ENCODE measurements around the gene TNFRSF6B. TPM values are rescaled to one million over a fixed set of nuclear protein-coding genes. Genes with fewer than 3 reads are reported as not detected.

TNFRSF6B gene
- total RNA-seq, 1 donor from 2014 or later, result 2.8 TPM

GRCh38 chr20:63731410-63731809, 35.0 kb downstream of the TNFRSF6B start:
- peaks cover 19% of the 10 kb centered on the region for H3K36me3 Mint-ChIP-seq (ENCODE audit: low read depth, unreplicated experiment)
- no peak for TF ChIP-seq CTCF (IDR thresholded peaks at IDR 0.05; ENCODE audit: insufficient read depth, low read depth, low read length)
- no peak for TF ChIP-seq EZH2 (IDR thresholded peaks at IDR 0.05; ENCODE audit: insufficient read depth, low read length)
- Histone ChIP-seq H3K27ac (ENCODE audit: low read depth, low read length) (no peak overlapping the region), H3K36me3 (ENCODE audit: insufficient read depth, low read length) (peaks cover 3% of the 10 kb centered on the region), H2AFZ (ENCODE audit: low read depth, low read length) (no peak overlapping the region), H3K4me2 (ENCODE audit: low read length) (no peak overlapping the region), H3K9me3 (ENCODE audit: insufficient read depth, low read depth, low read length) (no peaks in the 10 kb centered on the region), H3K79me2 (ENCODE audit: insufficient read depth, low read length) (peaks cover 63% of the 10 kb centered on the region), H3K4me1 (ENCODE audit: insufficient read depth, low read length) (no peaks in the 10 kb centered on the region), H3K4me3 (ENCODE audit: insufficient read depth, low read depth, low read length) (no peak overlapping the region), H4K20me1 (ENCODE audit: insufficient read depth, low read length) (peaks cover 63% of the 10 kb centered on the region), H3K9ac (ENCODE audit: low read length) (no peak overlapping the region), H3K27me3 (ENCODE audit: insufficient read depth, low read length) (no peaks in the 10 kb centered on the region)
- no peak for FAIRE-seq
- H3K27ac Mint-ChIP-seq (ENCODE audit: unreplicated experiment), result no peak overlapping the region
- no peak for DNase-seq (ENCODE audit: low read depth)
- no peak overlapping the region for H3K4me3 Mint-ChIP-seq (ENCODE audit: unreplicated experiment)
- peaks cover 3% of the 10 kb centered on the region for H3K9me3 Mint-ChIP-seq (ENCODE audit: unreplicated experiment)
- H3K4me1 Mint-ChIP-seq (ENCODE audit: low read depth, unreplicated experiment), result peaks cover 10% of the 10 kb centered on the region
- H3K27me3 Mint-ChIP-seq (ENCODE audit: low read depth, unreplicated experiment), result no peaks in the 10 kb centered on the region

GRCh38 chr20:63732118-63733095, 36.0 kb downstream of the TNFRSF6B start:
- FAIRE-seq (no peak), DNase-seq (ENCODE audit: low read depth) (no peak)
- H3K4me1 ChIP-seq (ENCODE audit: insufficient read depth, low read length), result no peaks in the 10 kb centered on the region
- Mint-ChIP-seq H3K36me3 (ENCODE audit: low read depth, unreplicated experiment) (peaks cover 18% of the 10 kb centered on the region), H3K4me3 (ENCODE audit: unreplicated experiment) (no peak overlapping the region), H3K4me1 (ENCODE audit: low read depth, unreplicated experiment) (peaks cover 10% of the 10 kb centered on the region), H3K27me3 (ENCODE audit: low read depth, unreplicated experiment) (no peaks in the 10 kb centered on the region), H3K27ac (ENCODE audit: unreplicated experiment) (no peak overlapping the region), H3K9me3 (ENCODE audit: unreplicated experiment) (no peaks in the 10 kb centered on the region)
- peaks cover 3% of the 10 kb centered on the region for H3K36me3 ChIP-seq (ENCODE audit: insufficient read depth, low read length)
- H2AFZ ChIP-seq (ENCODE audit: low read depth, low read length), result no peak overlapping the region
- no peak overlapping the region for H3K4me2 ChIP-seq (ENCODE audit: low read length)
- H3K27me3 ChIP-seq (ENCODE audit: insufficient read depth, low read length), result no peaks in the 10 kb centered on the region
- peaks cover 73% of the 10 kb centered on the region for H4K20me1 ChIP-seq (ENCODE audit: insufficient read depth, low read length)
- H3K9me3 ChIP-seq (ENCODE audit: insufficient read depth, low read depth, low read length), result no peaks in the 10 kb centered on the region
- peaks cover 53% of the 10 kb centered on the region for H3K79me2 ChIP-seq (ENCODE audit: insufficient read depth, low read length)
- no peak overlapping the region for H3K9ac ChIP-seq (ENCODE audit: low read length)
- no peak overlapping the region for H3K4me3 ChIP-seq (ENCODE audit: insufficient read depth, low read depth, low read length)
- H3K27ac ChIP-seq (ENCODE audit: low read depth, low read length), result no peak overlapping the region
- TF ChIP-seq EZH2 (IDR thresholded peaks at IDR 0.05; ENCODE audit: insufficient read depth, low read length), result no peak

DNA sequence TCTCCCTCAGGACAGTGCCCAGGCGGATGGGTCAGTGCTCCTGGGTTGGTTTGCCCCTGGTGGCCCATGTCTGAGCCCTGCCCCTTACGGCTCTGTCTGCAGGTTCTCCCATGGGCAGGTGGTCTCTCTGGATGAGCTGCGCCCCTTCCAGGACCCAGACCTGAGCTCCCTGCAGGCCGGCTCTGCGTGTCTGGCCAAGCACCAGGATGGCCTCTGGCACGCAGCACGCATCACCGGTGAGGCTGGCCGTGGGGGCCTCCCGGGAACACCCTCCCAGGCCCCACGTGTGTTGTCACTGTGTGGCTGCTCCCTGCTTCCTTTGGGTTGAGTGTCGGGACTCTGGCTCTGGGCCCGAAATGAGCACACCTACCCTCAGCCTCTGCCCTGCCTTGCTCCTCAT, 36.7 kb downstream of the TNFRSF6B start:
- H3K4me2 ChIP-seq (ENCODE audit: low read length), result no peak overlapping the region
- no peak overlapping the region for H3K9ac ChIP-seq (ENCODE audit: low read length)
- peaks cover 3% of the 10 kb centered on the region for H3K36me3 ChIP-seq (ENCODE audit: insufficient read depth, low read length)
- H2AFZ ChIP-seq (ENCODE audit: low read depth, low read length), result no peak overlapping the region
- no peak for TF ChIP-seq EZH2 (IDR thresholded peaks at IDR 0.05; ENCODE audit: insufficient read depth, low read length)
- no peak for TF ChIP-seq CTCF (IDR thresholded peaks at IDR 0.05; ENCODE audit: insufficient read depth, low read depth, low read length)
- H3K4me3 ChIP-seq (ENCODE audit: insufficient read depth, low read depth, low read length), result no peak overlapping the region
- no peaks in the 10 kb centered on the region for H3K27me3 Mint-ChIP-seq (ENCODE audit: low read depth, unreplicated experiment)
- no peak overlapping the region for H3K27ac Mint-ChIP-seq (ENCODE audit: unreplicated experiment)
- H3K79me2 ChIP-seq (ENCODE audit: insufficient read depth, low read length), result peaks cover 47% of the 10 kb centered on the region
- H3K4me3 Mint-ChIP-seq (ENCODE audit: unreplicated experiment), result no peak overlapping the region
- H4K20me1 ChIP-seq (ENCODE audit: insufficient read depth, low read length), result peaks cover 68% of the 10 kb centered on the region
- H3K27ac ChIP-seq (ENCODE audit: low read depth, low read length), result no peak overlapping the region
- H3K9me3 Mint-ChIP-seq (ENCODE audit: unreplicated experiment), result no peaks in the 10 kb centered on the region
- FAIRE-seq (no peak), DNase-seq (ENCODE audit: low read depth) (no peak)
- H3K9me3 ChIP-seq (ENCODE audit: insufficient read depth, low read depth, low read length), result no peaks in the 10 kb centered on the region
- H3K4me1 Mint-ChIP-seq (ENCODE audit: low read depth, unreplicated experiment), result peaks cover 7% of the 10 kb centered on the region
- H3K4me1 ChIP-seq (ENCODE audit: insufficient read depth, low read length), result no peaks in the 10 kb centered on the region
- H3K27me3 ChIP-seq (ENCODE audit: insufficient read depth, low read length), result no peaks in the 10 kb centered on the region
- peaks cover 15% of the 10 kb centered on the region for H3K36me3 Mint-ChIP-seq (ENCODE audit: low read depth, unreplicated experiment)

All from astrocyte (in vitro differentiated cells and primary cell).